Breast epithelium (tissue), 3 donors: ENCODE results near the gene ILK.

Experiments used
- POLR2A ChIP-seq: fragments of 450-650 bp; IDR thresholded peaks from one replicate; pipeline ENCODE4 v1.6.1; 2016; ENCODE audit warnings: antibody characterized with exemption, mild to moderate bottlenecking, moderate library complexity
- TF ChIP-seq, protein P1 (sequence below), 3 donors: fragments of 450-650 bp; IDR thresholded peaks; one replicate each; pipeline ENCODE4 v1.5.1; 2016 to 2017; ENCODE audit warnings: antibody characterized with exemption in 3 of 3, mild to moderate bottlenecking in 3 of 3, moderate library complexity in 3 of 3

DNA sequence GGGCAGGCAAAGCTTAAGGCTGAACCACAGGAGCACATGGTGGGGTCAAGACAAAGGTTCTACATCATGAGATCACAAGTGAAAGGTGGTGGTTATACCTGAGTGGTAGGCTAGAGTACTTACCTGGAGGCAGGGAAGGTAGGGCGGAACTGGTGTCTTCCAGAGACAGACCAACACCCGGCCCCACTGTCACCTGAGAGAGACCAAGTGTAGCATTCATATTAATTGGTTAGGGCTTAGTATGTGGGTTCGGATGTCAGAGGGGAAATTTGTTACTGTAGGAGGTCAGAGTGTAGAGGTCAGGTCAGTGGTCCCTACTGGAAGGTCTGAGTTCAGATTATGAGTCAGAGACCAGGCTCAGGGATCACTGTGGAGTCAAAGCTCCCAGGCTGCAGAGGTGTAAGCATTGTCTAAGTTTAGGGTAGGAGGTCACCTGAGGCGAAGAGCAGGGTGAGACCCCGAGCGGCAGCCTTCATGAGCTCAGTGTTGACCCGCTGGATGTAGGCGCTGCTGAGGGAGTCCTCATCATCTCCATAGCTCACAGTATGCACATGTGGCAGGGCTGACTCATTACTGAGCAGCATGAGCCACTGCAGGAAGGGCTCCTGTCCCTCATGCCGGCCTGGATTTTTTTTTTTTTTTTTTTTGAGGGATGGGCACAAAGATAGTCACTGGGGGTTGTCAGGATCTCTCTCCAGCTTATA is 12.5 kb downstream of the ILK start:
- TF ChIP-seq, protein P1, sequence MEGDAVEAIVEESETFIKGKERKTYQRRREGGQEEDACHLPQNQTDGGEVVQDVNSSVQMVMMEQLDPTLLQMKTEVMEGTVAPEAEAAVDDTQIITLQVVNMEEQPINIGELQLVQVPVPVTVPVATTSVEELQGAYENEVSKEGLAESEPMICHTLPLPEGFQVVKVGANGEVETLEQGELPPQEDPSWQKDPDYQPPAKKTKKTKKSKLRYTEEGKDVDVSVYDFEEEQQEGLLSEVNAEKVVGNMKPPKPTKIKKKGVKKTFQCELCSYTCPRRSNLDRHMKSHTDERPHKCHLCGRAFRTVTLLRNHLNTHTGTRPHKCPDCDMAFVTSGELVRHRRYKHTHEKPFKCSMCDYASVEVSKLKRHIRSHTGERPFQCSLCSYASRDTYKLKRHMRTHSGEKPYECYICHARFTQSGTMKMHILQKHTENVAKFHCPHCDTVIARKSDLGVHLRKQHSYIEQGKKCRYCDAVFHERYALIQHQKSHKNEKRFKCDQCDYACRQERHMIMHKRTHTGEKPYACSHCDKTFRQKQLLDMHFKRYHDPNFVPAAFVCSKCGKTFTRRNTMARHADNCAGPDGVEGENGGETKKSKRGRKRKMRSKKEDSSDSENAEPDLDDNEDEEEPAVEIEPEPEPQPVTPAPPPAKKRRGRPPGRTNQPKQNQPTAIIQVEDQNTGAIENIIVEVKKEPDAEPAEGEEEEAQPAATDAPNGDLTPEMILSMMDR (IDR thresholded peaks at IDR 0.05), result no peak
- no peak for TF ChIP-seq POLR2A
